Renal pelvis (tissue), 4 donors: ENCODE measurements around the gene PRKACA. TPM values are rescaled to one million over a fixed set of nuclear protein-coding genes. Genes with fewer than 3 reads are reported as not detected.
A peak's percentile ranks its signal among the peaks of the same experiment; 100 is the strongest.
"Not testable (repeated sequence)": the region's sequence is repeated elsewhere in the genome, so short reads cannot be mapped to it uniquely, and the experiment has no call there.

Source experiments
- DNase-seq: peaks from one replicate; pipeline ENCODE4 v3.0.0-alpha.2; 2013
- polyA plus RNA-seq, 3 donors: library from polyadenylated mRNA; unstranded; fragments of 120-200 nt; gene quantifications; one replicate each; pipeline ENCODE4 v1.2.1, GENCODE V29; 2013; ENCODE audit not compliant: insufficient read length in 3 of 3

PRKACA gene
- polyA plus RNA-seq, 3 donors = 80.0 to 103 (median 87.6) TPM

DNA sequence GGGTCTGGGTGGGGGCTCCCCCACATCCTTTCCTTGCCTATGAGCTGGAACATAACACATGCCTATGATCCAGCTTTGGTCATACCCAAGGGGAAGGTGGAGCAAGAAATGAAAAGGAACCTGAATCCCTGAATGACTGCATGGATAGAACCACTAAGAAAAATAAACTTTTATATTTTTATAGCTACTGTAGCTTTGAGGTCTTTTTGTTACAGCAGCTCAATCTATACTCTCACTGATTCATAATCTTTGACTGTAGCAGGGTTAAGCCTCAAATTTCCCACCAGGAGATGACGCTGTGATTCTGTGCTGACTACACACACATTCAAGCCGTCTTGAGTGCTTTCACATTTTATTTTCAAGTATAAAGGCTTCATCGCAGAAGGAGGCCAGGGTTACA, 64.5 kb downstream of the PRKACA start:
- DNase-seq = no peak

DNA sequence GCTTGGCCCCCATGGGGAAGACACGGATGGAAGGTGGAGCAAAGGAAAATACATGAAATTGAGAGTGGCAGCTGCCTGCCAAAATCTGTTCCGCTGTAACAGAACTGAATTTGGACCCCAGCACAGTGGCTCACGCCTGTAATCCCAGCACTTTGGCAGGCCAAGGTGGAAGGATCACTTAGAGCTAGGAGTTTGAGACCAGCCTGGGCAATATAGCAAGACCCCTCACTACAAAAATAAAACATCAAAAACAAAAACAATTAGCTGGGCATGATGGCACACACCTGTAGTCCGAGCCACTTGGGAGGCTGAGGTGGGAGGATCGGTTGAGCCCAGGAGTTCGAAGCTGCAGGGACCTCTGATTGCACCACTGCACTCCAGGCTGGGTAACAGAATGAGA, 65.1 kb downstream of the PRKACA start:
- DNase-seq = no peak

GRCh38 chr19:14051980-14052379, 65.6 kb downstream of the PRKACA start:
- DNase-seq = no peak

DNA sequence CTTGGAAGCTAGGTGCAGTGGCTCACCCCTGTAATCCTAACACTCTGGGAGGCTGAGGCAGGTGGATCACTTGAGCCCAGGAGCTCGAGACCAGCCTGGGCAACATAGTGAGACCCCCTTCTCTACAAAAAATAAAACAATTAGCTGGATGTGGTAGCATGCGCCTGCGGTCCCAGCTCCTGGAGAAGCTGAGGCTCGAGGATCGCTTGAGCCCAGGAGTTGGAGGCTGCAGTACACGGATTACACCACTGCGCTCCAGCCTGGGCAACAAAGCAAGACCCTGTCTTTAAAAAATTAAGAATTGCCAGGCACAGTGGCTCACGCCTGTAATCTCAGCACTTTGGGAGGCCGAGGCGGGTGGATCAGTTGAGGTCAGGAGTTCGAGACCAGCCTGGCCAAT, 66.6 kb downstream of the PRKACA start:
- DNase-seq = not testable (repeated sequence)

- DNase-seq = no peak
Observed at GRCh38 chr19:14050512-14050911, 67.0 kb downstream of the PRKACA start.

GRCh38 chr19:14048443-14049153, 69.0 kb downstream of the PRKACA start:
- DNase-seq = no peak

GRCh38 chr19:14047866-14048265, 69.7 kb downstream of the PRKACA start:
- DNase-seq = not testable (repeated sequence)

DNA sequence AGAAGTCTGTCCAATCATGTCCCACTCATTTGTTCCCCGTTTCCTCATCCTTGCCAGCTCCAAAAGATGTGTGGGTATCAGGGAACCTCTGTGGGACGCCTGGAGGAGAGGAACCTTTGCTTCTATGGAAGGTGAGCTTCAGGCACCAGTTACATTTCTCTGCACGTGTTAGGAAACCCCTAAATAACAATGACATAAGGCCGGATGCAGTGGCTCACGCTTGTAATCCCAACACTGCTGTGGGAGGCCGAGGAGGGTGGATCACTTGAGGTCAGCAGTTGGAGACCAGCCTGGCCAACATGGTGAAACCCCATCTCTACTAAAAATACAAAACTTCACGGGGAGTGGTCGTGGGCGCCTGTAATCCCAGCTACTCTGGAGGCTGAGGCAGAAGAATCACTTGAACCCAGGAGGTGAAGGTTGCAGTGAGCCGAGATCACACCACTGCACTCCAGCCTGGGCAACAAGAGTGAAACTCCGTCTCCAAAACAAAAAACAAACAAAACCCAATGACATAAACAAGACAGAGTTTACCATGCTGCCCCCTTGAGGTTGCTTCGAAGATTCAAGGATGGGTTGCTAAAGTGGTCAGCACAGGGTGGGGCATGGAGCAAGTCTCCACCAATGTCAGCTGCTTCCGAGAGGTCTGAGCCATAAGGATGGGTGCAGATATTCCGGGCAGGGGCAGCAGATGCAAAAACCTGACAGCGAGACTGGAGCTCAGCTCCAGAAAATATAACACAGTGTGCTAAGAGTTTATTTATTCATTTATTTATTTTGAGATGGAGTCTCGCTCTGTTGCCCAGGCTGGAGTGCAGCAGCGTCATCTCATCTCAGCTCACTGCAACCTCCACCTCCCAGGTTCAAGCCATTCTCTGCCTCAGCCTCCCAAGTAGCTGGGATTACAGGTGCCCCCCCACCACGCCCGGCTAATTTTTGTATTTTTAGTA, 74.6 kb downstream of the PRKACA start:
- DNase-seq = peak; percentile 85

Other genes starting within 250 kb of the PRKACA start
- 1 to 10 TPM; 1.6 to 2.5 (median 1.6) TPM for gene NANOS3, start 240.6 kb downstream of the PRKACA start, polyA plus RNA-seq
- 1 to 10 TPM; 6.3 to 9.9 (median 7.1) TPM for gene BRME1, start 211.6 kb downstream of the PRKACA start, polyA plus RNA-seq
- 10 to 100 TPM; 27.6 to 37.7 (median 34.7) TPM for gene CC2D1A, start 211.6 kb downstream of the PRKACA start, polyA plus RNA-seq
- 1 to 10 TPM in 2 of 3 donors, under 1 TPM in 1; 0.97 to 1.5 (median 1.4) TPM for gene PODNL1, start 179.3 kb downstream of the PRKACA start, polyA plus RNA-seq
- 10 to 100 TPM; 37.6 to 45.2 (median 40.6) TPM for gene DCAF15, start 165.3 kb downstream of the PRKACA start, polyA plus RNA-seq
- gene RFX1, start 111.4 kb downstream of the PRKACA start, polyA plus RNA-seq = 10 to 100 TPM; 14.5 to 17.0 (median 15.3) TPM
- gene RLN3, start 89.6 kb downstream of the PRKACA start, polyA plus RNA-seq = not detected
- gene IL27RA, start 86.0 kb downstream of the PRKACA start, polyA plus RNA-seq = 1 to 10 TPM; 6.5 to 7.6 (median 6.5) TPM
- 10 to 100 TPM; 22.7 to 30.3 (median 23.0) TPM for gene PALM3, start 55.7 kb downstream of the PRKACA start, polyA plus RNA-seq
- 1 to 10 TPM; 7.9 to 8.7 (median 8.2) TPM for gene MISP3, start 45.0 kb downstream of the PRKACA start, polyA plus RNA-seq
- gene C19orf67, start 32.0 kb downstream of the PRKACA start, polyA plus RNA-seq = under 1 TPM in 1 of 3 donors, not detected in 2; 0.10 TPM
- gene SAMD1, start 27.0 kb downstream of the PRKACA start, polyA plus RNA-seq = 10 to 100 TPM; 38.3 to 61.6 (median 47.8) TPM
- gene ASF1B, start 18.8 kb upstream of the PRKACA start, polyA plus RNA-seq = 10 to 100 TPM; 17.0 to 22.4 (median 20.3) TPM
- gene ADGRL1, start 88.4 kb upstream of the PRKACA start, polyA plus RNA-seq = 10 to 100 TPM; 41.5 to 51.7 (median 45.3) TPM